G401 (cell line): ENCODE results near the gene TPP2. TPM values are rescaled to one million over a fixed set of nuclear protein-coding genes. Genes with fewer than 3 reads are reported as not detected.

Experiments
- DNase-seq: peaks from one replicate; pipeline ENCODE4 v3.0.0-alpha.2; 2015; ENCODE audit warnings: low spot score
- in situ Hi-C: cut with HindIII; loops from 2 replicates; pipeline ENCODE4 v1.10.0; 2016; ENCODE audit warnings: low sequenced_read_pairs, mixed read lengths
- total RNA-seq: library from RNA; depleted of rRNA; stranded (reverse); fragments of >200 nt; shearing (Covaris generic); gene quantifications from 2 replicates; pipeline ENCODE4 v1.2.3, GENCODE V29; 2014; rRNA removed

TPP2 gene
- total RNA-seq, 1 experiment from 2014 or later: 64.0 TPM

DNA sequence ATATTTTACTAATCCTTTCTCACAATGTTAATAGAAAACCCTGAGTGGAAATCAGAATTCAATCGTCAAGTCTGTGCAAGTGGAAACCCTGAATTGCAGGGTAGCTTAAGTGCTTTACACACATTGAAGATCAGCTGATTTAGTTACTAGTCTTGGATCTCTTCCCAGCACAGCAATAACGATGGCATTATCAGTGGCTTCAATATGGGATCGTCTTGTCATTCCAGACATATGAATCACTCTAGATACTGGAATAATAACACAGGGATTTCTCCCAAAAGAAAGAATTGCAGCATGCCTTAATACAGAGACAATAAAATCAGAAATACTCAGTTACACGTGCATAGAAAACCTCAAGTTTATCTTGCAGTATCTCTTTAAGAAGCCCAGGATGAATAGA, 110.7 kb downstream of the TPP2 start:
- in situ Hi-C loops: no loop called here
- DNase-seq: no peak

DNA sequence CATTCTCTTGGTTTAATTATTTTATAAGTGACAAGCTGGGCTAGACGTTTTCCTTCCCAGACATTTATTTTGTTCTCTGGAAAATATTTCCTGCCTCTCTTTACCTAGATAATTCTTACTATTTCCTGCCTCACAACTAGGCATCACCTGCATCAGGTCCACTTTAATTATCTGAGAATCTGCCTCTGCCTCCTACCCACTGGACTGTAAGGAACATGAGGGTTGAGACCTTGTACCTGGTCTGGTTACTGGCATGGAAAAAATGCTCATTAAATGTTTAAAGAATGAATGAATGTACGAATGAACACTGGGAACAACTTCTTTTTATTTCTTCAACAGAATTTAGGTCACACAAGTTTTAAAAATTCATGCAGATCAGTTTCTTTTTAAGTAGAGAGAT, 111.4 kb downstream of the TPP2 start:
- in situ Hi-C loops: no loop called here
- no peak for DNase-seq

DNA sequence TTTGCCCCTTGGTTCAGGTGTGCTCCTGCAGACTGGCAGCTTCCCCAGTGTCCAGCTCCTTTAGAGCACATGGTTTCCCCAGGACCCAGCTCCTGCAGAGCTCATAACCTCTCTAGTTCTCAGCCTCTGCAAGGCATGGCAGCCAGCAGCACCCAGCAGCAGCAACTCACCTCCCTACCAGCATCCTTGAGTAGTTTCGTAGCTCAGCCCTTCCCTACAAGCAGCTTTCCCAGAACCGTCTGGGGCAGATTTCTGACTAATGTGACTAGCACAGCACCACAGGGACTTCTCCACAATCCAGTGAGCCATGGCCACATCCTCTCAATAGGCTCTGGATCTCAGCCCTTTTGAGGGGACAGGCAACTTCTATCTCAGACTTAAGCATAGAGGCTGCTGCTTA, 112.2 kb downstream of the TPP2 start:
- in situ Hi-C loops: no loop called here

DNA sequence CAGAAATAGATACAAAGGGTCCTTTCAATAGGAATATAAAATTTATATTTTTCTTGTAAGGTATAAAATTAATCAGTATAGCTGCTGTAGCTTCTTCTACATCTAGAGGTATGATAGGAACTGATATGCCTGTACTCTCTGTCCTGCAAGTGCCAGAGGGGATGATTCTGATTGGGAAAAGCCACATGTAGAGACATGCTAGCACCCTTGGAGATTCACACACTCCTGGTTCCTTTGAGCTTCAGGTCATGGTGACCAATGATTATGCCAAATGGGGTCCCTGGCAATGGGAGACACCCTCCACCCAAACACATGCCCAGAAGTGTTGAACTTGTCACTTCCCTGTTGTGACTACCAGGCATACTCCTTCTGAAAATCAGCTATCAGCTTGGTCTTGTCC, 112.8 kb downstream of the TPP2 start:
- in situ Hi-C loops: no loop called here
- DNase-seq: no peak

More for the DNA sequence above, 112.2 kb downstream of the TPP2 start:
- no peak for DNase-seq

DNA sequence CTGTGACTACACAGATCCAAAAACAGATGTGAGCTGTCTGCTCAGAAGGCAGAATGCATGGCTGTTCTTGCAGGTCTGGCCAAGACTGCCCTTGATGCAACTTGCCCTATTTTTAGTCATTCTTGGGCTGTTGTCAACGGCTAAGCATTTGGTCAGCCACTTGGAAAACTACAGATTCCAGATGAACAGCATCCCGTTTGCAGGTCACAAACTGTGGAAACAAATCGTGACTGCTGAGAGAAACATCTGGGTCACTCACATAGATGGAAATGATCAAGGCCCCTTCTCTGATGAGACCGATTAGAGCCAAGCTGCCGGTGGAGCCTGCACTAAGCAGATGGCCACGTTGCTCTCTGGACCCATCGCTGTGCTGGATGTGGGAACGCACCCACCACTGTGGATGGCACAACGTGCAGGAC, 113.5 kb downstream of the TPP2 start:
- in situ Hi-C loops: no loop called here
- DNase-seq: no peak

DNA sequence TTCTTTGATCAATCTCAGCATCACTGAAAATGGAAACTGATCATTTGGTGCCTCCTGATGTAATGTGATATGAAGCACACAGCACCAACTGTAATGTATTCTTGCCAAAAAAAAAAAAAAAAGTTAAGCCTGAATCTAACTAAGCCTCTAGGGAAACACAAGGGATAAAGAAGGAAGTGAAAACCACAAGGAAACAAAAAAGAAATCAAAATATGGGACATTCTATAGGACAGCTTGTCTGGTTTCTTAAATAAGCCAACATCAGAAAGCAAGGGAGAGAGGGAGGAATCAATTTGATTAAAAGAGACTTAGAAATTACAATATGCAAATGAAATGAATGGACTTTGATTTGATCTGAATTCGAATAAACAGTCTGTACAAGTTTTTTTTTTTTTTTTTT, 118.7 kb downstream of the TPP2 start:
- in situ Hi-C loops: no loop called here
- DNase-seq: no peak

DNA sequence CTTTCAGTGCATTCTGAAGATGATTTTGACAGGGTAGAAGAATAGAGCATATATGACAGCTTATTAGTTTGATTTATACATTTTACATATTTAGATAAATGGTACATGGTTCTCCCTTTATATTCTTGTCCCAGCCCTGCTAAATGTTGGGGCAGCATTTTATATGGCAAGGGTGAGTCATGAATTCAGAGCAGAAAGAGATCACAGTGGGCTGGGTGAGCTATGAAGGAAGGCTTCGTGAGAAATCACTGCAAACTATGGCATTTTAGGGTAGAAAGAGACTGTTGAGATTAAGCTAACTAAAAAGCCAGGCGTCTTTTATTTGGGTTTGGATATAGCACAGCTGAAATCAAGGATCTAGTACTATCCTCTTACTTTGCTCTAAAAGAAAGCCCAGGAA, 122.0 kb downstream of the TPP2 start:
- in situ Hi-C loops: no loop called here
- DNase-seq: no peak

DNA sequence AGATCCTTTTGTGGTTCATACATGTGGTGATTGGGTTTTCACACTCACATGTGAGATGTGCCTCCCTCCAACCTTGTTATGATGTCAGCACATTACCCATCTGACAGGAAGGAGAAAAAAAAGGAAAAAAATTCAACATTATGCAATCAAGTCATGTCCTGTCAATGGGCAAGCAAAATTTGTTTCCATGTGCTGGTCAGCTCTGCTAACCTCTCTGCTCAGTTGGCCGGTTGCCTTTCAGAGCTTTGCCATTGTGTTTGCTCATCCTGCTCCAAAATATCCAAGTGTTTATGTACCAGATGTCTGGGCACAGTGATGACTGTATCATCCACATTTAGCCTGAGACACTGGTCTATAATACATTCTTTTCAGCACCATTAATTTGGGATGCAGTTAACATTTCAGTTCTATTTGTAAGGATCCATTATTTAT, 125.0 kb downstream of the TPP2 start:
- peak; percentile 21 for DNase-seq
- in situ Hi-C loops: no loop called here

DNA sequence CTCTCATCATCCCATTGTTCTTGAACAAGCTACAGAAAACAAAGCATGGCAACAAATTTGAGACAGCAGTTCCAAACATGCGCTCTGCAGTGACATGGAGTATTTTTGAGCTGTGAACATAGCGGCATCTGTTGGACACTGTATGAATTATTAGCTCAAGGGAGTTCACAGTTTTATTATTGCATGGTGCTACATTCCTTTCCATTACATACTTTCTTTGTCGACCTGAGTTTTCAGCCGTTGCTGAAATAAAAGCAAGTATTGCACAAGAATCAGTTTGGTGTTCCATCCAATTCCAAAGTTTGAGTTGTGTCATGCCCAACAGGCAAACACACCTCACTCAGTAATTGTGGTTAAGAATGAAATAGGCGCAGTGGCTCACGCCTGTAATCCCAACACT, 128.1 kb downstream of the TPP2 start:
- peak; percentile 14 for DNase-seq
- in situ Hi-C loops: no loop called here

DNA sequence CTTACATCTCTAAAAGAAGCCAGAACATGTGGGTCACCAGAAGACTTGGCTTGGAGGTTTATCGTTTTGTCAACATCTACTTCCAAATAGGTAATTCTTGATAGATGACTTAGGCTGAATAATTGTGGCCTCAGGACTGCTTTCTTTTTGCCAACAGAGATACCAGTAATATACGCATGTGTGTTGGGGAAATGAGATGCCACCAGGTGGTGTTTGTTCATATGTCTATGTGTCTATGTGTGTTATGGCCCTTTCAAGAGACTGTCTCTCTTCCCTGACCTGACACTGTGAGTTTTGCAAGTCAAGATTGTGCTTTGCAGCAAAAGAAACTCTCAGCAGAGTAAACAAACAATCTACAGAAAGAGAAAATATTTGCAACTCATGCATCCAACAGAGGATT, 129.6 kb downstream of the TPP2 start:
- DNase-seq: peak; percentile 2
- in situ Hi-C loops: no loop called here

Other genes starting within 250 kb of the TPP2 start
- gene FGF14, start 194.9 kb upstream of the TPP2 start, total RNA-seq: not detected in 2 replicates
- gene METTL21C, start 98.1 kb downstream of the TPP2 start, total RNA-seq: not detected in 2 replicates
- gene TEX30, start 176.8 kb downstream of the TPP2 start, total RNA-seq: 38.2 and 60.5 TPM in 2 replicates
- gene POGLUT2, start 202.0 kb downstream of the TPP2 start, total RNA-seq: 42.0 and 49.1 TPM in 2 replicates
- gene BIVM, start 202.1 kb downstream of the TPP2 start, total RNA-seq: 18.5 and 20.0 TPM in 2 replicates
- gene ERCC5, start 249.0 kb downstream of the TPP2 start, total RNA-seq: 15.9 and 50.2 TPM in 2 replicates